GM12865 (cell line): ENCODE data around the gene GABRB2.
"Not testable (repeated sequence)": the region's sequence is repeated elsewhere in the genome, so short reads cannot be mapped to it uniquely, and the experiment has no call there.

Experiments
- DNase-seq: peaks from one replicate; pipeline ENCODE4 v3.0.0; 2010; ENCODE audit warnings: low read depth
- H3K4me3 ChIP-seq: 2 replicates; pipeline ENCODE4 v1.5.1; 2011; ENCODE audit warnings: mild to moderate bottlenecking, low read depth, low read length, control low read depth
- CTCF ChIP-seq: IDR thresholded peaks from 2 replicates; pipeline ENCODE4 v1.5.1; 2011; ENCODE audit warnings: low read length, control low read depth, low read depth, inconsistent platforms; ENCODE audit not compliant: insufficient read depth; ENCODE audit errors: missing control alignments

Gene GABRB2

GRCh38 chr5:161299053-161299452 lies 247.5 kb downstream of the GABRB2 start:
- no peak for TF ChIP-seq CTCF
- no peak overlapping the region for H3K4me3 ChIP-seq
- DNase-seq: peak; percentile 48

GRCh38 chr5:161297388-161297787 lies 249.1 kb downstream of the GABRB2 start:
- not testable (repeated sequence) for DNase-seq, H3K4me3 ChIP-seq

GRCh38 chr5:161295721-161296250 lies 250.7 kb downstream of the GABRB2 start:
- TF ChIP-seq CTCF: no peak
- DNase-seq: no peak

GRCh38 chr5:161288071-161288470 lies 258.5 kb downstream of the GABRB2 start:
- no peak for DNase-seq
- H3K4me3 ChIP-seq: no peak overlapping the region
- no peak for TF ChIP-seq CTCF

More at GRCh38 chr5:161295721-161296250, 250.7 kb downstream of the GABRB2 start:
- H3K4me3 ChIP-seq: no peak overlapping the region

GRCh38 chr5:161287436-161287835 lies 259.1 kb downstream of the GABRB2 start:
- no peak for TF ChIP-seq CTCF
- no peak for DNase-seq
- no peak overlapping the region for H3K4me3 ChIP-seq

GRCh38 chr5:161286066-161286655 lies 260.4 kb downstream of the GABRB2 start:
- H3K4me3 ChIP-seq: peak overlapping the region; percentile 45
- TF ChIP-seq CTCF: no peak
- peak; percentile 61 for DNase-seq

GRCh38 chr5:161284445-161284844 lies 262.1 kb downstream of the GABRB2 start:
- TF ChIP-seq CTCF: no peak
- no peak overlapping the region for H3K4me3 ChIP-seq
- DNase-seq: no peak
